Liver (tissue), 3 donors: ENCODE measurements around the gene GNB1L.

ENCODE experiments used
- EGR1 ChIP-seq, 2 donors: IDR thresholded peaks; 2 replicates each; pipeline ENCODE4 v1.6.1; 2016 to 2018; ENCODE audit warnings: antibody characterized with exemption in 2 of 2, low read depth in 2 of 2
- NR2F2 ChIP-seq: IDR thresholded peaks from 2 replicates; pipeline ENCODE4 v1.6.1; 2016; ENCODE audit warnings: antibody characterized with exemption
- RAD21 ChIP-seq, 2 donors: IDR thresholded peaks; 2 replicates each; pipeline ENCODE4 v1.6.1; 2016; ENCODE audit warnings: antibody characterized with exemption in 2 of 2, mild to moderate bottlenecking in 2 of 2
- TAF1 ChIP-seq: conservative IDR thresholded peaks from 2 replicates; pipeline ENCODE4 v1.6.1; 2016; ENCODE audit warnings: antibody characterized with exemption, mild to moderate bottlenecking
- TF ChIP-seq, protein P1 (sequence below): fragments of 150-350 bp; IDR thresholded peaks from 2 replicates; pipeline ENCODE4 v1.5.1; 2017; ENCODE audit warnings: improper control_type of control experiment, low read depth, low read length; ENCODE audit not compliant: missing input control
- donor health status: healthy.
- donor health status: healthy.

- no peak for TF ChIP-seq RAD21 (IDR thresholded peaks at IDR 0.05)
- no peak for TF ChIP-seq EGR1 (IDR thresholded peaks at IDR 0.05; ENCODE audit: low read depth in 2 of 2)
- TF ChIP-seq, protein P1, sequence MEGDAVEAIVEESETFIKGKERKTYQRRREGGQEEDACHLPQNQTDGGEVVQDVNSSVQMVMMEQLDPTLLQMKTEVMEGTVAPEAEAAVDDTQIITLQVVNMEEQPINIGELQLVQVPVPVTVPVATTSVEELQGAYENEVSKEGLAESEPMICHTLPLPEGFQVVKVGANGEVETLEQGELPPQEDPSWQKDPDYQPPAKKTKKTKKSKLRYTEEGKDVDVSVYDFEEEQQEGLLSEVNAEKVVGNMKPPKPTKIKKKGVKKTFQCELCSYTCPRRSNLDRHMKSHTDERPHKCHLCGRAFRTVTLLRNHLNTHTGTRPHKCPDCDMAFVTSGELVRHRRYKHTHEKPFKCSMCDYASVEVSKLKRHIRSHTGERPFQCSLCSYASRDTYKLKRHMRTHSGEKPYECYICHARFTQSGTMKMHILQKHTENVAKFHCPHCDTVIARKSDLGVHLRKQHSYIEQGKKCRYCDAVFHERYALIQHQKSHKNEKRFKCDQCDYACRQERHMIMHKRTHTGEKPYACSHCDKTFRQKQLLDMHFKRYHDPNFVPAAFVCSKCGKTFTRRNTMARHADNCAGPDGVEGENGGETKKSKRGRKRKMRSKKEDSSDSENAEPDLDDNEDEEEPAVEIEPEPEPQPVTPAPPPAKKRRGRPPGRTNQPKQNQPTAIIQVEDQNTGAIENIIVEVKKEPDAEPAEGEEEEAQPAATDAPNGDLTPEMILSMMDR = no peak
- TF ChIP-seq TAF1 = no peak
- TF ChIP-seq NR2F2 = no peak
Measured at GRCh38 chr22:19805821-19806212, 48.9 kb downstream of the GNB1L start.
